Fibroblast of gingiva (primary cell): ENCODE measurements around the gene ALDH3A2.
A peak's percentile ranks its signal among the peaks of the same experiment; 100 is the strongest.
"Not testable (repeated sequence)": the region's sequence is repeated elsewhere in the genome, so short reads cannot be mapped to it uniquely, and the experiment has no call there.

Experiments
- DNase-seq: peaks from one replicate; pipeline ENCODE4 v3.0.0-alpha.2; 2011; ENCODE audit warnings: low read depth

Gene ALDH3A2

DNA sequence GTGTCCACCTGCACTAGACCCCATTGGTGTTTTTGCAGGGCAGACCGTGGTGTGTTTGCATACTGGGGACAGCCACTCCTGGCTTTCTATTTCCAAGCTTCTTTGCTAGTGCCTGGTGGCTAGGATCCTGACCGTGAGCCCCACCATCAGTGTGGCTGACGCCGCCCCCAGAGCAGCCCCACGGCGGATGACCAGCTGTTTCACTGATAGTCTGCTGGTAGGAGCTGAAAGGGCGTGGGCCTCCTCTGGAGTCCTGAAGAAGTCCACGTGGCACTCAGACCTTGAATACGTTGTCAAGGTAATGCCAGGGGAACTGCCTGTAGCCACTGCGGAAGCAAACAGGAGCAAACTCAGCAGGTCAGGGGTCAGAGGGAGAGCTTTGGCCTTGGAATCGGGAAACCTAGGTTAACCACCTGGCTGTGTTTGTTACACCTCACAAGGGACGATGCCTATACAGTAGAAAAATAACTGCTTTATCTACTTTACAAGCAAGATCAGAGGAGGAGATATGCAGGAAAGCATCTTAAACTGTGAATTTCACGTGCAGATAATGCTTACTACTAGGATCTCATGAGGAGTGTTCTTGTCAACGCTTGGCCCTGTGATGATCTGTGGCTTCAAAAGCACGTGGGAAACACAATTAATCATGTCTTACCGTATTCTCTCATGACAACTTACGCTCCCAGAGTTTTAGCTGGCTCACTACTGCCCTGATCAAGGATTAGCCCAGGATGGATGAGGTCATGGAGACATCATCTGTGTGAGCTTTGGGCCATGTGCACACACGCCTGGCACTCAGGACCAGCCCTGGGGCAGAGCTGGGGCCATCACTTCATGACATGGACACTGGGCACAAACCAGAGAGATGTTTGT lies 30.3 kb downstream of the ALDH3A2 start:
- no peak for DNase-seq

DNA sequence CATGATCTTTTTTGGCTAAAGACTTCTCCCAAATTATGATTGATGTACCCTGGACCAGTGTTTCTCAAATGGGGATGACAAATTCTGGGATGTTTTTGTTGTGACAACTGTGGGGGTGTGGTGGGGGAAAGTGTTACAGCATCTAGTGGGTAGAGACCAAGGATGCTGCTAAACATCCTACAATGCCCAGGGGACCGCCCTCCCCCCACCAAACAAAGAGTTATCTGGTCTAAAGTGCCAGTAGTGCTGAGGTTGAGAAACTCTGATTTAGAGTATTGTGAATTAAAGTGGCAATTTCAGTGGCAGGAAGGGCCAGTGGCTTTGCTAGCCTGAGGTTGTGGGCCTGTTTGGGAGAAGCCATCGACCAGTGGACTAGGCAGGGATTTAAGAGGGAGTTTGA lies 34.6 kb downstream of the ALDH3A2 start:
- no peak for DNase-seq

DNA sequence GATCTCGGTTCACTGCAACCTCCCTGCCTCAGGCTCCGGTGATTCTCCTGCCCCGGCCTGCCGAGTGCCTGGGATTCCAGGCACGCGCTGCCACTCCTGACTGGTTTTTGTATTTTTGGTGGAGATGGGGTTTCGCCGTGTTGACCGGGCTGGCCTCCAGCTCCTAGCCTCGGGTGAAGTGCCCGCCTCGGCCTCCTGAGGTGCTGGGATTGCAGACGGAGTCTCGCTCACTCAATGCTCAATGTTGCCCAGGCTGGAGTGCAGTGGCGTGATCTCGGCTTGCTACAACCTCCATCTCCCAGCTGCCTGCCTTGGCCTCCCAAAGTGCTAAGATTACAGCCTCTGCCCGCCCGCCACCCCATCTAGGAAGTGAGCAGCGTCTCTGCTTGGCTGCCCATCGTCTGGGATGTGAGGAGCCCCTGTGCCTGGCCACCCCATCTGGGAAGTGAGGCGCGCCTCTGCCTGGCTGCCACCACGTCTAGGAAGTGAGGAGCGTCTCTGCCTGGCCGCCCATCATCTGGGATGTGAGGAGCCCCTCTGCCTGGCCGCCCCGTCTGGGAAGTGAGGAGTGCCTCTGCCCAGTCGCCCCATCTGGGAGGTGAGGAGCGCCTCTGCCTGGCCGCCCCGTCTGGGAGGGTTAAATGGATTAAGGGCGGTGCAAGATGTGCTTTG lies 36.5 kb downstream of the ALDH3A2 start:
- DNase-seq, result not testable (repeated sequence)

DNA sequence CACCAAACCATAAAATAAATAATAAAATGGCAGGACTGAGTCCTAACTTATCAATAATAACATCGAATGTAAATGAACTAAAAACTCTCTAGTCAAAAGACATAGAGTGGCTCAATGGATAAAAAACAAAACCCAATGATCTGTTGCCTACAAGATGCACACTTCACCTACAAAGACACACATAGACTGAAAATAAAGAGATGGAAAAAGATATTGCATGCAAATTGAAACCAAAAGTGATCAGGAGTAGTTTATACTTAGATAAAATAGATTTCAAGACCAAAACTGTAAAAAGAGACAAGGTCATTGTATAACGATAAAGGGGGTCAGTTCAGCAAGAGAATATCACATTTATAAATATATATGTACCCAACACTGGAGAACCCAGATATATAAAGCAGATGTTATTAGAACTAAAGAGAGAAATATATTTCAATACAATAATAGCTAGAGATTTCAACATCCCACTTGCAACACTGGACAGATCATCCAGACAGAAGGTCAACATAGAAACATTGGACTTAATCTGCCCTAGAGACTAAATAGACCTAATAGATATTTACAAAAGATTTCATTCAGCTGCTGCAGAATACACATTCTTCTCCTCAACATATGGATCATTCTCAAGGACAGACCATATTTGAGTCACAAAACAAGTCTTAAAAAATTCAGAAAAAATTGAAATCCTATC lies 38.0 kb downstream of the ALDH3A2 start:
- DNase-seq, result peak; percentile 42

DNA sequence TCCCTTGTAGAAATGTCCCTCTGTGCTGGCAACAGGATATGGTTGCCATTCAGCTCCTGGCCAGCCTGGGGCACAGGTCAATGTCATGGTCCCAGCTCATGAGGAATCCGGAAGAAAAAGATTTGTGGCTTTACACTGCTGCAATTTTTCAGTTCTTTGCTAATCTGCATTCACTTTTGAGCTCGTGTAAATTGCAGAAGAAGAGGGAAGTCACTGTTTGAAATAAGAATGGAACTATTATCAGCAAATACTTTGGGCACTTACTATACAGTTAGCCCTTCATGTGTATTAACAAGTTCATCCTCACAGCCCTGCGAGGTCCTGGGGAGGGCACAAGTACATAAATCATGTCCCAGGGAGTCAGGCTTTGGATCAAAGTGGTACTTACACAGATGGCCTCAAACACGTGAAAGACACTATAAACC lies 53.7 kb downstream of the ALDH3A2 start:
- no peak for DNase-seq

DNA sequence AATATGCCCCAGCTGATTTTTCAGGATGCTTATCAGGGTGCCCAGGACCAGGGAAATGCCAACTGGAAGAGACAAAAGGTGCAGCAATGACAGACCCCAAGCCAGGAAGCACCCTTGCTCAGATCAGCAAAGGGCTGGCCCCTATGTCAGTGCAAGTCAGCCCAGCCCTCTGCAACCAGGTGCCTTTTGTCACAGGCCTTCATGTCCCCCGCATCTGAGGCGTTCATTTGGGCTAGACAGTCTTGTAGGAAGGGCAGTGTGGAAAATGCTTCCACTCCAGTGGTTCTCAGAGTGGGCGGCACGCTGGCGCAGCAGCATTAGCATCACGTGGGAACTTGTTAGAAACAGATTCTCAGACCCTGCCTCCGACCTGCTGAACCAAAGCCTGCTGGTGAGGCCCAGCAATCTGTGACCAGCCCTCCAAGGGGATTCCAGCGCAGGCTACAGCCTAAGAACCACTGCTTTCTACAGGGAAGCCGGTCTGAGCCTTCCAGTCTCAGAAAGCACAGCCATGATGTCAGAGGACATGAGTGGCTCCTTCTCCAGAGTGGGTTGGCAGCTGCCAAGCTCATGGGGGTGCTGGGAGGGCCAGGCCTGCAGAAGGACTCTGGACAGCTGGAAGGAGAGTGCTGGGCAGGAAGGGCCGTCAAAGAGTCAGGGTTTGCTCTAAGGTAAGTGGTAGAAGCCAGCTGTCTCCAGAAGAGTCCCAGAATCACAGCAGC lies 54.7 kb downstream of the ALDH3A2 start:
- DNase-seq, result no peak

DNA sequence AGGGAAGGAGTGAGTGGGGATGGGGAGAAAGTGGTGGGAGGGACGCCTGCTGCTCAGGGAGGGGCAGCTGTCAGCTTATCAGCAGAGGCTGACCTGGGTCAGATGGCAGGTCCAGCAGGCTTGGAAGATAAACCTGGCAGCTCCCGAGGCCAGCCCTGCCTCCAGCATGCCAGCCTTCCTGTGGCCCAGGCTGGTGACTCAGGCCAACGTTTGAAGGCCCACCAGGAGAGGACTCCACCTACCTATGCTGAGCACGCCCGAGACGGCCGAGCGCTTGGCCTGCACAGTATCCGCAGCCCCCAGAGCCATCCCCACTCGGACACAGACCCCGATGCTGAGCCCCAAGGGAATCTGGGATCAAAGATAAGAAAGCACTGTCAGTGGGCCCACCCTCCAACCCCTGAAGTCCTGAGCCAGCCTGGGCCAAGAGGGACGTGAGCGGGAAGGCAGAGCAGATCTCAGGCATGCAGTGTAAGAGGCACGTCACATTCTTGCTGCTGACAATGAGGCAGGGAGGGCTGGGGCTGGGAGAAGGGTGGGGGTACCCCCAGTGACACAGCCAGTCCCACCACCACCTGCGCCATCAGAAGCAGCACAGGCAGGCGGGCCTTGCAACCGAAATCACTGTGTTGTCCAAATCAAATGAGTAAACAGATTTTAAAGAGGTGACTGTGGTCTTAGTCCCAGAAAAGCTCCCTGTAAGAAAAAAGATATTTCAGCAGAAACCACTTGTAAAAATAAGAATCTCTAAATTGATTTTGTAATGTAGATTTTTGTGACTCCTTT lies 55.5 kb downstream of the ALDH3A2 start:
- no peak for DNase-seq

DNA sequence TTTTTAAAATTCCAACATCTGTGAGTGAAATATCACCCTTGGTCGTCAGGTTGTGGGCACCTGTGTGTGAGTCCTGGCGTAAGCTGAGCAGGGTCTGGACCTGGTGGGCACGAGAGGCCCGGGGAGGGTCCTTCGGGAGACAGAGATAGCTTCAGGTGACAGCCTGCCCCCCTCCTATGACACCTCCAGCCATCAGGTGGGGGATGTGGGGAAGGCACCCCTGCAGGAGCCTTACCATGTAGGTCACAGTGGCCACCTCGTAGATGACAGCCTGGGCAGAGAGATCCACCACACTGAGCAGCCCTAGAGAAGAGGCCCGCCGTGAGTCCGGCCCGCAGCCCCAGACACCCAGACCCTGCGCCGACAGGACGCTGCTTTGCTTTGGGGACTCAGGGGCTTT lies 56.6 kb downstream of the ALDH3A2 start:
- no peak for DNase-seq

DNA sequence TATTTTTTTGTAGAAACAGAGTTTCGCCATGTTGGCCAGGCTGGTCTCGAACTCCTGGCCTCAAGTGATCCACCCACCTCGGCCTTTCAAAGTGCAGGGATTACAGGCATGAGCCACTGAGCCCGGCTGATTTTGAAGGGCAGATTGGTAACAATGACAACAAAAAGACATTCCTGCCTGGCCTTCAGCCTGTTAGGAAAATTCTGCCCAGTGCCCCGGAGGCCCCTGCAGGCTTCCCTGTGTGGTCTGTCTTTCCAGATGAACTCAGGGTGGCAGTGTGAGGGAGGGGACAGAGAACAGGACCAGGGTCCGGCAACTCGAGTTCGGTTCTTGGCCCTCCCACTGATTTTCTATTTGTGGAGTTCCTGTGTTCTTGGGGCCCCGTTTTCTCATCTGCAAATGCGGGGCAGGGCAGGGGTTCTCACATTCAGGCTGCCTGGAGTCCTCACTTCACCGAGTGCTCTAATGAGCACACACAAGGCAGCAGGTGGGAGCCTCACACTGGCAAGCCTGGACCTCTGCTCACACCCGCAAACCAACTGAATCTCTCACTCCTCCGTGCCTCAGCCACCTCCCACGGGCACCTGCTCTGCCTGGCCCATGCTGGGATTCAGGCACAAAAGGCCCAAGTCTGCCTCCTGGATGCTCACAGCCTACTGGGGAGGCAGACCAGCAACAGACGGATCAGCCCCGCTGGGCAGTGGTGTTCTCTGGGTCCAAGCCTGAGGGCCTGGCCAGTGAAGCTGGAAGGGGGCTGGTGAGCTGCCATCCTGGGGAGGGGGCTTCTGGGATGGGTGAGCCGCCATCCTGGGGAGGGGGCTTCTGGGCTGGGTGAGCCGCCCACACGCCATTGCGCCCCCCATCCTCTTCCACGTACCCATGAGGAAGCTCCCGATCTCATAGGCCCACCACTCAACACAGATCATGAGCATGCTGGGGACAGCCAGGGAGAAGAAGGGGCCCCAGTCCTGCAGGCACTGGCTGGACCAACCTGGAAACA lies 57.5 kb downstream of the ALDH3A2 start:
- DNase-seq, result no peak

DNA sequence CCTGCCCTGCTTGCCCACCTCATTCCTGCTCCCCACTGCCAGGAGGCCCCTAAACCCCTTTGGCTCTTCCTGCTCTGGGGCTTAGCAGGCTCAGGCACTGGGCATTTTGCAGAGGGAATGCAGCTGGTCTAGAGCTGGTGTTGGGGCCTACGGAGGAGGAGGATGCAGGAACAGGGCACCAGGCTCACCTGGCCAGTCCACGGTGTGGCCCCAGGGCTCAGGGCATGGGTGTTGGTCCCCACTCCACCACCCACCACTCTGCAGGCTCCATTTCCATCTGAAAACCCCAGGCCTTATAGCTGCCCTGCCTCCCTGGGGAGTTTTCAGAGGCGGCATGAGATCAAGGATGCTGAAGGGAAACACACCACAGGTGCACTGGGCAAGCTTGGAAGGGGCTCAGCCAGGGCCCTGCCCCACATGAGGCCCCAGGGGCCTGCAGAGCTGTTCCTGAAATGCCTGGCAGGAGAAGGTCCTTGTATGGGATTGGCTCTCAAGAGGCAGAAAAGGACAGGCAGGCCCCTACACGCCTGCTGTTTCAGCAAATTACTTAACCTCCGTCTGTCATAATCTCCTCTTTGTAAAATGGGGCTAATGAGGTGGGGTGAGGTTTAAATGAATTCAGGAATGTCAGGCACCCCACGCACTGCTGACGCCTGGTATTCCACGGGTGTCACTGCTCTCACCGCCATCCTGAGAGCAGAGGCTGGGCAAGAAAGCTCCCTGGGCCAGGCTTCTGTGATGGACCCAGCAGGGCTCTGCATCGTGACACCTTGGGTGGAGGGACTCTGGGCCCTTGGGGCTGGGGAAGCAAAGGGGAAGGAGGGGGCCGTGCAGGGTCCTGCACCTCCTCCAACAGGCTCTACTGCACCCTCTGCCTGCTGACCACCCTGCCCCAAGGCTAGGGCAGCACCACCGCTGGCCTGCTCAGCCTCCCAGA lies 58.5 kb downstream of the ALDH3A2 start:
- no peak for DNase-seq

DNA sequence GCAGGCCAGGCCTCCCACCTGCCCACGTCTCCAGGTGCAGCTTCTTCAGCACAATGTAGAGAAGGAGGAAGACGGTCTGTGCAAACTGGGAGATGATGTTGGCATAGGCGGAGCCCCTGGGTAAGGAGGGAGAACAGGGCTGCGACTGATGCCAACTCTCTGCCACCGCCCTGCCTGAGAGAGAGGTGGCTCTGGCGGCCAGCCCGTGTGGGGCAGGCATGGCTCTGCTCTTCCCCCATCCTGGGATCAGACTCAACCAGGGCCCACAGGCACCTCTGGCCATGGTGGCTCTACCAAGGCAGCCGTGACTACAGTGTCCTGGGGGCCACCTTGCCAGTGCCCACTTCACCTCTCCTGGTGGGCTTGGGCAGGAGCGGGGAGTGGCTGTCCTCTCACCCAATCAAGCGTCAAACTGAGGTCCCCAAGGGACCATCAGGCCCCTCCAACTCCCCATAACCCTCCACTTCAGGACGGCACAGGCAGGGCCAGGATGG lies 59.2 kb downstream of the ALDH3A2 start:
- no peak for DNase-seq

DNA sequence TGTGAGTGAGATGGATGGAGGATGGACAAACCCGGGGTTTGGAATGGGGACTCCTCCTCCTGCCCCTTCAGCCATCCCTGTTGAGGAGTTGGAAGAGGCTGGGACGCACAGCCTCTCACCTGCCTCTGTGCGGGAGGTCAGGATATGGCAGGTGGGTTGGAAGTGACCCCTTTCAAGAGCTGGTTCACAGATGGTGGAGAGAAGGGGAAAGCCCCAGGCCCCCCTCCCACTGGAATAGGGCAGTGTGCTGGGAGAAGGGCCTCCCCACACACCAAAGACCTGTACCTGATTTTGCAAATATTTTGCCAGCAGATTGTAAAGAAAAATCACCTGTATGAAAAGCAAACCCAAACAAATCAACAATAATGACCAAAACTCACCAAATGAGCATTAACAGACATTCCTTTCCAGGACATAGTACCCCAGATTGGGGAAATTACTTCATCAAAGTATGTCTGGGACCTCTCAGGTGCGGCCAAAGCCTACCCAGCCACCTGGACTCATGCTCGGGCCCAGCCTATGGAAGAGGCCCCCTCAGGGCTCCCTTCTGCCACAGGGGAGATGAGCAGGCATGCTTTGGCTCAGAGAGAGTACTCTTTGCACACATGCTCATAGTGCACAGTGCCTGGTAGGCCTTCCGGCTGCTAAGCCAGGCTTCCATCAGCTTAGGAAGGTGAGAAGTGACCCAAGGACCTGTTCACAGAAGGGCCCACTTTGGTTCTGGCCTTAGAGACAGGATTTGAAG lies 60.1 kb downstream of the ALDH3A2 start:
- DNase-seq, result no peak

DNA sequence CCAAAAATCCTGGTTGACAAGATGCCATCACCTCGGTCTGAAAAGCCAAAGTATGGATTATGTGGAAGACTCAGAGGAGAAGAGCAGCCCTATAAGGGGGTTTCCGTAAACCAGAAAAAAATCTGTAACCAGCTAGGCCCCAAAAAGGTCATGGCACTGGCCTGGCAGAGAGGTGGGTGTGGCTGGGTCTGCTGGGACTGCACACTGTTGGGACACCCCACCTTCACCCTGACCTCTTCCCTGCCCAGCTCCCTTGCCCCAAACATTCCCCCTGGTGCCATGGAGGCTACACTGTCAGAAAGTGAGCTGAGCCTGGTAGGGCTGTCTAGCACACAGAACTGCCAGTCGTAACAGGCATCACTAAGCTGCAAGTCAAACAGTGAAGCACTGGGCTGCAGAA lies 61.3 kb downstream of the ALDH3A2 start:
- DNase-seq, result no peak

DNA sequence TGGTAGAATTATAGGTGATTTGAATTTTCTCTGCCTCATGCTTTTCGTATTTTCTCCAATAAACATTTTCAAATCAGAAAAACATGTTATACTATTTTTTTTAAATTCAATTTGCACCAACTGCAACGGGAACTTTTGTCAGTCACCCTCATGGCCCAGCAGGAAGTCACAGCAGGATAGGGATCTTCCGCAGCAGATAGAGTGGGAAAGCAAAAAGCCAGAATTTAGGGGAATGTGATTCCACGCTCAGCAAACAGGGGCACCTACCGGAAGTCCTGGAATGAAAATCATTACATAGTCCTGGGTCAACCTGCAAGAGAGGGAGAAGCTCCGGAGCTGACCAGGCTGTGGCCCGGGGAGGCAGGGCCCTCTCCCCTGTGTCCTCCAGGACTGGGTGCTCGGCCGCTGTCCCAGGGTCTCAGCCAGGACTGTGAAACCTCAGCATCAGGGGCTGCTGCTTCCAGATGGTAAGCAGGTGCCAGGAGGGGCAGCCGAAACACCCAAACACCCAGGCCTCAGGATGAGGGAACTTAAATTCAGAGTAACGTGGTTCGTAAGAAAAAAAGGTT lies 64.0 kb downstream of the ALDH3A2 start:
- DNase-seq, result no peak

DNA sequence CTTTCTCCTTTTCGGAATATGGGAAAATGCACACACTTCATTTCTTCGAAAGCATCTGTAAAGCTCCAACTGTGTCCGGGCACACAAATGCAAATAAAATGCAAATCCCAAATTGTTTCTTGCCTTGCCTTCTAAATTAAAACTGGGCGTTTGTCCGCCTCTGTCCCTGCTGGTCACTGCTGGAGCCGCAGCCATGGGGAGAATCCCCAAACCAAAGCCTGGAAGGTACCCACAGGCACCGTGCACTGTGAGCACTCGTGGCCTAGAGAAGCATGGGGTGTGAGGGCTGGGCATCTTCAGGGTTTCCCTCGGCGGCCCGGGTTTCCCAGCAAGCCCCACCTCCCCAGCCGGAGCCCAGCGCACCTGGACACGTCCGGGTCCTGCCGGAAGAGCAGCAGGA lies 64.9 kb downstream of the ALDH3A2 start:
- DNase-seq, result no peak

DNA sequence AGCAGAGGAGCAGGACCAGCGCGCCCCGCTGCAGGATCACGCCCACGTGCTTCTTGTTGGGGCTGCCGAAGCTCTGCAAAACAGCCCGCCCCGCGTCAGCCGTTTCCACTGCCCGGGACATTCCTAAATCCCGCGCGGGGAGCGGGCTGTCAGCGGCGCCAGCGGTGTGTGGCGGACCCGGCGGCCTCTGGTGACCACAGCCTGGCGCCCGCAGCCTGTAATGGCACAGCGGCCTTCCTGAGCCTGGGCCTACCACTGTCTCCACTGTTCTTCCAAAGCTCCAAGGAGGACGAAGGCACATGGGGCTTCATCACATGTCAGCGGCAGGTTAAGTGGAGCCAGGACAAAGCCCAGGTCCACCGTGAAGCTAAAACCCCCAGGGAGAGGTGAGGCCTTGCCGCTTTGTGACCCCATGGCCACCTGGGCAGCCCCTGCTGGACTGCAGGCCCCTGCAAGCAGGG lies 65.4 kb downstream of the ALDH3A2 start:
- no peak for DNase-seq

DNA sequence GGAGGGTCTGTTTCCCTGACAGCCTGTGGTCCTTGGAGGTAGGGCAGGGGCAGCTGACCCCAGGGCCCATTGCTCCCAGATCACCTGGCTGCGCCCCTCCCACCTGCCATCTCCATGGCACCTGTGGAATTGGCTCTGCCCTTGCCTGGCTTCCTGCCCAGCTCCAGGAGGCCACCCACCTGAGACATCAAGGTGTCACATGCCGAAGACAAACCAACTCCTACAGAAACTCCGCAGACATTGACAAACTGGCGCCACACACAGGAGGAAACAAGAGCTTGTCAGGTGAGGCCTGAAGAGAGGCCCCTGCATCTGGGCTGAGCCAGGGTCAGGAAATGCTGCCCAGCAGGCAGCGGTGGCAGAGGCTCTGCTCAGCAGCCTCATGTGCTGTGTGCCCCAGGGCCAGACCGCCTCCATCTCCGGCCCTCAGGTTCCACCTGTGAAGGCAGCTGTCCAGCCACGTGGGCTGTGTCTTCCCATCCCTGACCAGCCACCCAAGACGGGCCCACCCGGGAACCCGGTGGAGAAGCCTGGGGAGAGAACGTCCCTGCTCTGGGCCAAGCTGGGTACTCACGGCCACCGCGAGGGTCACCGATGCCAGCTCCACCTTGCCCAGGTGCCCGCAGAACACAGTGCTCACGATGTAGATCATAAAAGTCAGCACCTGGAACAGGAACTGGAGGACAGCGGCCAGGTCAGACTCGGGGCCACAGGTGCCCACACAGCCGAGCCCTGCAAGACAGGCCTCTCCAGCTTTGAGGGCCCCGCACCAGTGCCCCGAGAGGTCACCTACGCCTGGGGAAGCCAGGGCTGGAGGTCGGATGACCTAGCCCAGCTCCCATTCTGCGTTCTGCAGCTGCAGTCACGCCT lies 66.2 kb downstream of the ALDH3A2 start:
- DNase-seq, result no peak
